OCI-LY1 (cell line): ENCODE data around the gene HOXA10.

ENCODE experiments used
- H2AFZ ChIP-seq: fragments of 200-600 bp; sonication (generic), shearing (Covaris generic); 2 replicates; pipeline ENCODE4 v1.6.0; 2014; ENCODE audit warnings: antibody characterized with exemption, mild to moderate bottlenecking, low read length
- H3F3A ChIP-seq: fragments of 200-600 bp; sonication (generic), shearing (Covaris generic); 2 replicates; pipeline ENCODE4 v1.6.0; 2014; ENCODE audit warnings: mild to moderate bottlenecking, antibody characterized with exemption, low read length, moderate library complexity; ENCODE audit not compliant: insufficient read depth
- H3K27ac ChIP-seq: fragments of 200-600 bp; sonication (generic); 2 replicates; pipeline ENCODE4 v1.5.1; 2014; ENCODE audit warnings: low read length, mixed run types, mild to moderate bottlenecking, low read depth; ENCODE audit not compliant: poor library complexity, severe bottlenecking
- H3K27me3 ChIP-seq: fragments of 200-600 bp; sonication (generic); 2 replicates; pipeline ENCODE4 v1.6.0; 2014; ENCODE audit warnings: antibody characterized with exemption, mild to moderate bottlenecking, low read length, moderate library complexity; ENCODE audit not compliant: insufficient read depth
- H3K36me3 ChIP-seq: fragments of 200-600 bp; sonication (generic); 2 replicates; pipeline ENCODE4 v1.6.1; 2014; ENCODE audit warnings: mild to moderate bottlenecking, antibody characterized with exemption, low read length, moderate library complexity, mixed read lengths; ENCODE audit not compliant: insufficient read depth
- H3K4me1 ChIP-seq: fragments of 200-600 bp; sonication (generic); 2 replicates; pipeline ENCODE4 v1.5.1; 2014; ENCODE audit warnings: mild to moderate bottlenecking, low read length, moderate library complexity; ENCODE audit not compliant: insufficient read depth, severe bottlenecking
- H3K4me2 ChIP-seq: fragments of 200-600 bp; sonication (generic), shearing (Covaris generic); 2 replicates; pipeline ENCODE4 v1.6.1; 2014; ENCODE audit warnings: low read length
- H3K4me3 ChIP-seq: fragments of 200-600 bp; sonication (generic); 2 replicates; pipeline ENCODE4 v1.5.1; 2014; ENCODE audit warnings: low read length, low read depth, mild to moderate bottlenecking, mixed read lengths; ENCODE audit not compliant: poor library complexity, severe bottlenecking
- H3K79me2 ChIP-seq: fragments of 200-600 bp; shearing (Covaris generic); 2 replicates; pipeline ENCODE4 v1.6.1; 2016; ENCODE audit warnings: mixed run types, low read length, mixed read lengths; ENCODE audit not compliant: insufficient read depth
- H3K9ac ChIP-seq: fragments of 200-600 bp; sonication (generic), shearing (Covaris generic); 2 replicates; pipeline ENCODE4 v1.6.1; 2014; ENCODE audit warnings: mild to moderate bottlenecking, low read length, mixed read lengths
- H3K9me2 ChIP-seq: fragments of 200-600 bp; sonication (generic), shearing (Covaris generic); 2 replicates; pipeline ENCODE4 v1.6.1; 2014; ENCODE audit warnings: low read depth, mild to moderate bottlenecking, low read length, mixed read lengths
- H3K9me3 ChIP-seq: fragments of 200-600 bp; shearing (Covaris generic); 2 replicates; pipeline ENCODE4 v1.6.1; 2014; ENCODE audit warnings: low read length, mixed read lengths
- H4K20me1 ChIP-seq: fragments of 200-600 bp; sonication (generic), shearing (Covaris generic); 2 replicates; pipeline ENCODE4 v1.6.0; 2016; ENCODE audit warnings: mild to moderate bottlenecking, low read length; ENCODE audit not compliant: insufficient read depth
- CTCF ChIP-seq: fragments of 200-600 bp; sonication (generic), shearing (Covaris generic); IDR thresholded peaks from 2 replicates; pipeline ENCODE4 v1.5.1; 2017; ENCODE audit warnings: mild to moderate bottlenecking, antibody characterized with exemption, low read length, moderate library complexity, mixed read lengths
- EZH2 ChIP-seq: fragments of 200-600 bp; sonication (generic), shearing (Covaris generic); IDR thresholded peaks from 2 replicates; pipeline ENCODE4 v1.8.0; 2017; ENCODE audit warnings: borderline replicate concordance, mixed run types, mild to moderate bottlenecking, antibody characterized with exemption, low read length, moderate library complexity, mixed read lengths

Gene HOXA10

GRCh38 chr7:27131390-27131819, 42.7 kb downstream of the HOXA10 start:
- no peak overlapping the region for H2AFZ ChIP-seq
- no peak overlapping the region for H3K27ac ChIP-seq
- no peaks in the 10 kb centered on the region for H3K4me1 ChIP-seq
- no peak overlapping the region for H3K4me3 ChIP-seq
- H3K4me2 ChIP-seq: no peak overlapping the region
- H3K9ac ChIP-seq: no peak overlapping the region
- TF ChIP-seq CTCF (no peak), EZH2 (no peak)
- H3K36me3 ChIP-seq: no peaks in the 10 kb centered on the region
- H3K79me2 ChIP-seq: no peaks in the 10 kb centered on the region
- no peaks in the 10 kb centered on the region for H4K20me1 ChIP-seq
- no peaks in the 10 kb centered on the region for H3K9me3 ChIP-seq
- H3K27me3 ChIP-seq: no peaks in the 10 kb centered on the region
- H3F3A ChIP-seq: no peaks in the 10 kb centered on the region
- H3K9me2 ChIP-seq: no peaks in the 10 kb centered on the region

GRCh38 chr7:27130540-27131389, 43.4 kb downstream of the HOXA10 start, which contains the start of gene HOXA4:
HOXA4 (minus strand) TSS chr7:27130757; CDS start chr7:27130733, 24 bp downstream.
- H3K79me2 ChIP-seq: no peaks in the 10 kb centered on the region
- H3K9ac ChIP-seq: no peak within 1 kb of the TSS
- H4K20me1 ChIP-seq: no peaks in the 10 kb centered on the region
- no peaks in the 10 kb centered on the region for H3K9me3 ChIP-seq
- no peak within 1 kb of the TSS for H3K4me3 ChIP-seq
- no peaks in the 10 kb centered on the region for H3K9me2 ChIP-seq
- H3K4me1 ChIP-seq: no peaks in the 10 kb centered on the region
- no peak within 1 kb of the TSS for H3K4me2 ChIP-seq
- H3K27ac ChIP-seq: no peak within 1 kb of the TSS
- TF ChIP-seq EZH2: no peak
- no peaks in the 10 kb centered on the region for H3K36me3 ChIP-seq
- H3F3A ChIP-seq: no peaks in the 10 kb centered on the region
- H2AFZ ChIP-seq: no peak within 1 kb of the TSS
- H3K27me3 ChIP-seq: no peaks in the 10 kb centered on the region

- no peaks in the 10 kb centered on the region for H3K4me1 ChIP-seq
- H3K36me3 ChIP-seq: no peaks in the 10 kb centered on the region
- H3K27me3 ChIP-seq: no peaks in the 10 kb centered on the region
- no peak overlapping the region for H3K9ac ChIP-seq
- no peaks in the 10 kb centered on the region for H3K9me3 ChIP-seq
- H2AFZ ChIP-seq: no peak overlapping the region
- TF ChIP-seq EZH2 (no peak), CTCF (no peak)
- H3K4me2 ChIP-seq: no peak overlapping the region
- H3K9me2 ChIP-seq: no peaks in the 10 kb centered on the region
- no peaks in the 10 kb centered on the region for H3F3A ChIP-seq
- H3K27ac ChIP-seq: no peak overlapping the region
- no peaks in the 10 kb centered on the region for H3K79me2 ChIP-seq
- no peaks in the 10 kb centered on the region for H4K20me1 ChIP-seq
- H3K4me3 ChIP-seq: no peak overlapping the region
Observed at GRCh38 chr7:27129729-27130539, 44.2 kb downstream of the HOXA10 start.
